WTC11 (cell line): Measurements from ENCODE around the gene ATRX. TPM values are rescaled to one million over a fixed set of nuclear protein-coding genes. Genes with fewer than 3 reads are reported as not detected.

Experiments used
- ATAC-seq: fragments of 200-7000 bp; cut with Tn5 transposase; 2 replicates; pipeline ENCODE4 v1.10.0; 2021; ENCODE audit warnings: mild to moderate bottlenecking, moderate library complexity
- CTCF ChIA-PET: fragments of 300-600 bp; sonication (Branson Sonifier 250); formaldehyde crosslinking; loops from one replicate; lab custom pipeline; 2021; ENCODE audit warnings: antibody characterized with exemption; lab: Charles Lee
- POLR2A ChIA-PET: fragments of 350-600 bp; sonication (Branson Sonifier 250); formaldehyde crosslinking; loops from one replicate; lab custom pipeline; 2021; ENCODE audit warnings: antibody characterized with exemption; lab: Charles Lee
- DNase-seq: peaks from one replicate; pipeline ENCODE4 v3.0.0; 2021; ENCODE audit warnings: low spot score
- H3K27ac Mint-ChIP-seq: 2 replicates; pipeline ENCODE4 v1.8.0; 2021; ENCODE audit warnings: mixed read lengths
- H3K27me3 Mint-ChIP-seq: 2 replicates; pipeline ENCODE4 v1.8.0; 2021; ENCODE audit warnings: low read depth, mild to moderate bottlenecking, moderate library complexity, mixed read lengths
- H3K36me3 Mint-ChIP-seq: 2 replicates; pipeline ENCODE4 v1.8.0; 2021; ENCODE audit warnings: mixed read lengths
- H3K4me1 Mint-ChIP-seq: 2 replicates; pipeline ENCODE4 v1.8.0; 2022; ENCODE audit warnings: mixed read lengths
- H3K4me3 Mint-ChIP-seq: 2 replicates; pipeline ENCODE4 v1.8.0; 2021; ENCODE audit warnings: mild to moderate bottlenecking, moderate library complexity, mixed read lengths
- H3K9me3 Mint-ChIP-seq: 2 replicates; pipeline ENCODE4 v1.8.0; 2021; ENCODE audit warnings: mixed read lengths
- ESRRA ChIP-seq: sonication (generic); formaldehyde crosslinking; IDR thresholded peaks from 2 replicates; pipeline ENCODE4 v1.8.1; 2022; ENCODE audit warnings: mild to moderate bottlenecking, missing genetic modification reagents, borderline replicate concordance
- FOXP4 ChIP-seq: sonication (generic); formaldehyde crosslinking; IDR thresholded peaks from 2 replicates; pipeline ENCODE4 v1.8.0; 2022; ENCODE audit warnings: mild to moderate bottlenecking, missing genetic modification reagents
- GABPB1 ChIP-seq: sonication (generic); formaldehyde crosslinking; IDR thresholded peaks from 2 replicates; pipeline ENCODE4 v1.8.1; 2023; ENCODE audit warnings: mild to moderate bottlenecking, missing genetic modification reagents
- HMGA2 ChIP-seq: fragments of 250-450 bp; sonication (Bioruptor Pico); IDR thresholded peaks from 2 replicates; pipeline ENCODE4 v1.4.0; 2021; ENCODE audit warnings: mild to moderate bottlenecking, moderate library complexity
- PREB ChIP-seq: sonication (generic); formaldehyde crosslinking; IDR thresholded peaks from 2 replicates; pipeline ENCODE4 v1.8.1; 2022; ENCODE audit warnings: mild to moderate bottlenecking, missing genetic modification reagents, moderate library complexity, borderline replicate concordance
- SMAD3 ChIP-seq: sonication (generic); formaldehyde crosslinking; IDR thresholded peaks from 2 replicates; pipeline ENCODE4 v1.8.0; 2022; ENCODE audit warnings: missing genetic modification reagents, mild to moderate bottlenecking, borderline replicate concordance
- SMAD4 ChIP-seq: sonication (generic); formaldehyde crosslinking; IDR thresholded peaks from 2 replicates; pipeline ENCODE4 v1.8.0; 2022; ENCODE audit warnings: mild to moderate bottlenecking, missing genetic modification reagents
- TCF7 ChIP-seq: sonication (generic); formaldehyde crosslinking; IDR thresholded peaks from 2 replicates; pipeline ENCODE4 v1.8.0; 2022; ENCODE audit warnings: mild to moderate bottlenecking, low read depth, missing genetic modification reagents, moderate library complexity
- TEAD4 ChIP-seq: sonication (generic); formaldehyde crosslinking; IDR thresholded peaks from 2 replicates; pipeline ENCODE4 v1.8.0; 2022; ENCODE audit warnings: mild to moderate bottlenecking, missing genetic modification reagents
- ZBTB21 ChIP-seq: sonication (generic); formaldehyde crosslinking; IDR thresholded peaks from 2 replicates; pipeline ENCODE4 v1.8.1; 2023; ENCODE audit warnings: mild to moderate bottlenecking, missing genetic modification reagents, borderline replicate concordance
- ZBTB43 ChIP-seq: sonication (generic); formaldehyde crosslinking; IDR thresholded peaks from 2 replicates; pipeline ENCODE4 v1.8.1; 2023; ENCODE audit warnings: mild to moderate bottlenecking, missing genetic modification reagents
- ZNF121 ChIP-seq: sonication (generic); formaldehyde crosslinking; IDR thresholded peaks from 2 replicates; pipeline ENCODE4 v1.8.0; 2023; ENCODE audit warnings: missing genetic modification reagents
- ZNF138 ChIP-seq: sonication (generic); formaldehyde crosslinking; conservative IDR thresholded peaks from 2 replicates; pipeline ENCODE4 v1.8.1; 2022; ENCODE audit warnings: mild to moderate bottlenecking, moderate library complexity, missing genetic modification reagents
- ZNF232 ChIP-seq: sonication (generic); formaldehyde crosslinking; IDR thresholded peaks from 2 replicates; pipeline ENCODE4 v1.8.0; 2022; ENCODE audit warnings: mild to moderate bottlenecking, missing genetic modification reagents
- ZNF263 ChIP-seq: sonication (generic); formaldehyde crosslinking; IDR thresholded peaks from 2 replicates; pipeline ENCODE4 v1.8.1; 2022; ENCODE audit warnings: low read depth, mild to moderate bottlenecking, moderate library complexity, missing genetic modification reagents
- ZNF317 ChIP-seq: sonication (generic); formaldehyde crosslinking; IDR thresholded peaks from 2 replicates; pipeline ENCODE4 v1.8.1; 2023; ENCODE audit warnings: low read depth, mild to moderate bottlenecking, moderate library complexity, missing genetic modification reagents, borderline replicate concordance
- ZNF416 ChIP-seq: fragments of 250-450 bp; sonication (Bioruptor Pico); IDR thresholded peaks from 2 replicates; pipeline ENCODE4 v1.9.0; 2021; ENCODE audit warnings: mild to moderate bottlenecking, inconsistent platforms
- ZNF423 ChIP-seq: fragments of 250-450 bp; sonication (Bioruptor Pico); IDR thresholded peaks from 2 replicates; pipeline ENCODE4 v2.1.2; 2022; ENCODE audit warnings: mild to moderate bottlenecking, moderate library complexity
- ZSCAN18 ChIP-seq: fragments of 250-450 bp; sonication (Bioruptor Pico); IDR thresholded peaks from 2 replicates; pipeline ENCODE4 v2.1.2; 2022; ENCODE audit warnings: mild to moderate bottlenecking, moderate library complexity
- total RNA-seq: library from RNA; stranded (reverse); gene quantifications from 3 replicates; pipeline ENCODE4 v1.2.3, GENCODE V29; 2021
- TF ChIP-seq, protein P1 (sequence below): fragments of 250-450 bp; sonication (Bioruptor Pico); IDR thresholded peaks from 2 replicates; pipeline ENCODE4 v1.8.0; 2021; ENCODE audit warnings: mild to moderate bottlenecking
- TF ChIP-seq, protein P2 (sequence below): fragments of 250-450 bp; sonication (Bioruptor Pico); IDR thresholded peaks from 2 replicates; pipeline ENCODE4 v1.9.0; 2021; ENCODE audit warnings: mild to moderate bottlenecking
- TF ChIP-seq, protein P3 (sequence below): sonication (generic); formaldehyde crosslinking; IDR thresholded peaks from 2 replicates; pipeline ENCODE4 v1.8.1; 2022; ENCODE audit warnings: low read depth, missing genetic modification reagents, borderline replicate concordance
- TF ChIP-seq, protein P4 (sequence below): sonication (generic); formaldehyde crosslinking; IDR thresholded peaks from 2 replicates; pipeline ENCODE4 v1.8.0; 2022; ENCODE audit warnings: mild to moderate bottlenecking, missing genetic modification reagents

ATRX gene
- total RNA-seq, 1 experiment from 2014 or later, result 96.6 TPM

DNA sequence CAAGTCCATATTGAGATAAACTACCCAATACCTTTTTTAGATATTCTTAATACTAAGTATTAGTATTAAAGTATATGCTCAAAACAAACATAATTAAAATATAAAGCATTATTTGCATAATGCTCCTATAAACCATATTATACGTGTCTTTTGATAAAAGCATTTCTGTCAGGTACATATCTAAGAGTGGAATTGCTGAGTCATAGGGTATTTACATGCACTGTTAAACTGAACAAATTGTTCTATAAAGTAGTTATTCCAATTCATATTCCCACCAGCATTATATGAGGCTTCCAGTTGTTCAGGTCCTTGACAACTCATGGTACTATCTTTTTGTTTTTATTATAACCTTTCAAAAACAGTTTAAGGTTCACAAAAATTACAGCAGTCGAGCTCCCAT lies 224.6 kb downstream of the ATRX start (continued):
- TF ChIP-seq ZNF232 (CRISPR knock-in tag), result no peak
- no peak for TF ChIP-seq ZNF317 (CRISPR knock-in tag)
- TF ChIP-seq, protein P1, sequence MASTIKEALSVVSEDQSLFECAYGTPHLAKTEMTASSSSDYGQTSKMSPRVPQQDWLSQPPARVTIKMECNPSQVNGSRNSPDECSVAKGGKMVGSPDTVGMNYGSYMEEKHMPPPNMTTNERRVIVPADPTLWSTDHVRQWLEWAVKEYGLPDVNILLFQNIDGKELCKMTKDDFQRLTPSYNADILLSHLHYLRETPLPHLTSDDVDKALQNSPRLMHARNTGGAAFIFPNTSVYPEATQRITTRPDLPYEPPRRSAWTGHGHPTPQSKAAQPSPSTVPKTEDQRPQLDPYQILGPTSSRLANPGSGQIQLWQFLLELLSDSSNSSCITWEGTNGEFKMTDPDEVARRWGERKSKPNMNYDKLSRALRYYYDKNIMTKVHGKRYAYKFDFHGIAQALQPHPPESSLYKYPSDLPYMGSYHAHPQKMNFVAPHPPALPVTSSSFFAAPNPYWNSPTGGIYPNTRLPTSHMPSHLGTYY (CRISPR knock-in tag), result no peak

- Mint-ChIP-seq H3K4me3 (no peak overlapping the region), H3K27me3 (no peaks in the 10 kb centered on the region), H3K27ac (no peak overlapping the region)
- CTCF ChIA-PET, result no interaction called here
- no peak for DNase-seq
- no peak for ATAC-seq
- POLR2A ChIA-PET, result no interaction called here
- TF ChIP-seq, protein P2, sequence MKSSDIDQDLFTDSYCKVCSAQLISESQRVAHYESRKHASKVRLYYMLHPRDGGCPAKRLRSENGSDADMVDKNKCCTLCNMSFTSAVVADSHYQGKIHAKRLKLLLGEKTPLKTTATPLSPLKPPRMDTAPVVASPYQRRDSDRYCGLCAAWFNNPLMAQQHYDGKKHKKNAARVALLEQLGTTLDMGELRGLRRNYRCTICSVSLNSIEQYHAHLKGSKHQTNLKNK (CRISPR knock-in tag), result no peak
- no peak for TF ChIP-seq PREB (CRISPR knock-in tag)
- no peak for TF ChIP-seq GABPB1
- no peak for TF ChIP-seq ESRRA (CRISPR knock-in tag)
- no peak for TF ChIP-seq ZSCAN18
- TF ChIP-seq ZNF263 (CRISPR knock-in tag), result no peak
- TF ChIP-seq, all 79 proteins: peak for 0
- Mint-ChIP-seq H3K9me3 (no peaks in the 10 kb centered on the region), H3K36me3 (peaks cover 26% of the 10 kb centered on the region), H3K4me1 (no peaks in the 10 kb centered on the region)
Observed at GRCh38 chrX:77556276-77556675, 229.7 kb downstream of the ATRX start.

- POLR2A ChIA-PET, result no interaction called here
- peaks cover 30% of the 10 kb centered on the region for H3K36me3 Mint-ChIP-seq
- H3K4me1 Mint-ChIP-seq, result no peaks in the 10 kb centered on the region
- CTCF ChIA-PET, result no interaction called here
- no peak overlapping the region for H3K4me3 Mint-ChIP-seq
- ATAC-seq (no peak), DNase-seq (no peak)
- no peak overlapping the region for H3K27ac Mint-ChIP-seq
- peaks cover 7% of the 10 kb centered on the region for H3K9me3 Mint-ChIP-seq
- H3K27me3 Mint-ChIP-seq, result no peaks in the 10 kb centered on the region
- TF ChIP-seq TCF7 (no peak), TEAD4 (CRISPR knock-in tag) (no peak), SMAD3 (CRISPR knock-in tag) (no peak), ZNF423 (CRISPR knock-in tag) (no peak), ZBTB21 (CRISPR knock-in tag) (no peak), PREB (CRISPR knock-in tag) (no peak), SMAD4 (CRISPR knock-in tag) (no peak), ZNF121 (CRISPR knock-in tag) (no peak), HMGA2 (no peak), ZNF138 (no peak), ZBTB43 (CRISPR knock-in tag) (no peak), ZNF416 (CRISPR knock-in tag) (no peak), FOXP4 (CRISPR knock-in tag) (no peak)
- TF ChIP-seq, protein P2 (CRISPR knock-in tag), result no peak
- TF ChIP-seq, protein P3, sequence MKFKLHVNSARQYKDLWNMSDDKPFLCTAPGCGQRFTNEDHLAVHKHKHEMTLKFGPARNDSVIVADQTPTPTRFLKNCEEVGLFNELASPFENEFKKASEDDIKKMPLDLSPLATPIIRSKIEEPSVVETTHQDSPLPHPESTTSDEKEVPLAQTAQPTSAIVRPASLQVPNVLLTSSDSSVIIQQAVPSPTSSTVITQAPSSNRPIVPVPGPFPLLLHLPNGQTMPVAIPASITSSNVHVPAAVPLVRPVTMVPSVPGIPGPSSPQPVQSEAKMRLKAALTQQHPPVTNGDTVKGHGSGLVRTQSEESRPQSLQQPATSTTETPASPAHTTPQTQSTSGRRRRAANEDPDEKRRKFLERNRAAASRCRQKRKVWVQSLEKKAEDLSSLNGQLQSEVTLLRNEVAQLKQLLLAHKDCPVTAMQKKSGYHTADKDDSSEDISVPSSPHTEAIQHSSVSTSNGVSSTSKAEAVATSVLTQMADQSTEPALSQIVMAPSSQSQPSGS, result no peak
- TF ChIP-seq, protein P4, sequence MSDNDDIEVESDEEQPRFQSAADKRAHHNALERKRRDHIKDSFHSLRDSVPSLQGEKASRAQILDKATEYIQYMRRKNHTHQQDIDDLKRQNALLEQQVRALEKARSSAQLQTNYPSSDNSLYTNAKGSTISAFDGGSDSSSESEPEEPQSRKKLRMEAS (CRISPR knock-in tag), result no peak
Observed at GRCh38 chrX:77548751-77549150, 237.3 kb downstream of the ATRX start.
